GDM1 (cell line): Measurements from ENCODE around the gene RGS6.
A peak's percentile ranks its signal among the peaks of the same experiment; 100 is the strongest.

Source experiments
- DNase-seq: peaks from one replicate; lab custom pipeline; 2025; lab: John Stamatoyannopoulos, UW

RGS6 gene

GRCh38 chr14:72501439-72501838 is 569.2 kb downstream of the RGS6 start:
- no peak for DNase-seq

- DNase-seq = no peak
Observed at GRCh38 chr14:72503271-72503670, 571.0 kb downstream of the RGS6 start.

GRCh38 chr14:72503696-72504368 is 571.6 kb downstream of the RGS6 start:
- no peak for DNase-seq

- DNase-seq = no peak
Observed at GRCh38 chr14:72510566-72510965, 578.3 kb downstream of the RGS6 start.

GRCh38 chr14:72512281-72512680 is 580.1 kb downstream of the RGS6 start:
- no peak for DNase-seq

- DNase-seq = no peak
Observed at GRCh38 chr14:72512925-72513324, 580.7 kb downstream of the RGS6 start.

GRCh38 chr14:72513346-72513745 is 581.1 kb downstream of the RGS6 start:
- no peak for DNase-seq

- no peak for DNase-seq
Observed at GRCh38 chr14:72513965-72514659, 581.9 kb downstream of the RGS6 start.

GRCh38 chr14:72514660-72515025 is 582.4 kb downstream of the RGS6 start:
- DNase-seq = no peak

GRCh38 chr14:72515779-72516770 is 583.8 kb downstream of the RGS6 start:
- no peak for DNase-seq

GRCh38 chr14:72516936-72517700 is 584.9 kb downstream of the RGS6 start:
- peak; percentile 59 for DNase-seq

- no peak for DNase-seq
Observed at GRCh38 chr14:72517736-72518135, 585.5 kb downstream of the RGS6 start.

- peak; percentile 48 for DNase-seq
Observed at GRCh38 chr14:72518809-72519377, 586.7 kb downstream of the RGS6 start.

GRCh38 chr14:72519543-72519942 is 587.3 kb downstream of the RGS6 start:
- no peak for DNase-seq

GRCh38 chr14:72521045-72521444 is 588.8 kb downstream of the RGS6 start:
- DNase-seq = no peak

GRCh38 chr14:72521968-72522741 is 589.9 kb downstream of the RGS6 start:
- DNase-seq = no peak

- no peak for DNase-seq
Observed at GRCh38 chr14:72522847-72523246, 590.6 kb downstream of the RGS6 start.

- no peak for DNase-seq
Observed at GRCh38 chr14:72523424-72524294, 591.4 kb downstream of the RGS6 start.

- DNase-seq = no peak
Observed at GRCh38 chr14:72524295-72524629, 592.0 kb downstream of the RGS6 start.
